Activated T-cell treated with anti-CD3 and anti-CD28 coated beads for 24 hours (primary cell): ENCODE measurements around the gene CXCR3.
"Not testable (repeated sequence)": the region's sequence is repeated elsewhere in the genome, so short reads cannot be mapped to it uniquely, and the experiment has no call there.

Source experiments
- DNase-seq: peaks from one replicate; pipeline ENCODE4 v3.0.0-alpha.2; 2020; ENCODE audit warnings: low read depth

The CXCR3 gene

DNA sequence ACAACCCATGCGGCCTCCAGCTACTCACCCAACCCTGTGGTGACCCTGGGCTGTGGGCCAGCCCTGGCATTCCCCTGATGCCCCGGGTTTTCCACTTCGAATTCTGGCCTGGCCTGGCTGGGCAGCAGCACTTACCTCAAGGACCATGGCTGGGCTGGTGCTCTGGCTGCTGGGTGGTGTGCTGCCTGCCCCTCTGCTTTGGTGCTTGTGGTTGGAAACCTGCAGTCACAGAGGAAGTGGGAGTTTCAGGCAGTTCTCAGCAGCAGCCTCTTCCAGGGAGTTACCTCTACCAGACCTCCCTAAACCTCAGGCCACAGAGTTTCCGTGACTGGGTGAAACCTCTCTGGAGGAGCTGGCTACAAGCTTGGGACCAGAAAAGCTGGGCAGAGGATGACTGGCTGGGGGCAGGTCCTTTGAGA, at the start of gene CXCR3:
Gene CXCR3 (minus strand): TSS at position 209 of the 419 bp plus-strand sequence. CDS start 62 bp downstream, at position 147.
- peak; percentile 67 for DNase-seq

DNA sequence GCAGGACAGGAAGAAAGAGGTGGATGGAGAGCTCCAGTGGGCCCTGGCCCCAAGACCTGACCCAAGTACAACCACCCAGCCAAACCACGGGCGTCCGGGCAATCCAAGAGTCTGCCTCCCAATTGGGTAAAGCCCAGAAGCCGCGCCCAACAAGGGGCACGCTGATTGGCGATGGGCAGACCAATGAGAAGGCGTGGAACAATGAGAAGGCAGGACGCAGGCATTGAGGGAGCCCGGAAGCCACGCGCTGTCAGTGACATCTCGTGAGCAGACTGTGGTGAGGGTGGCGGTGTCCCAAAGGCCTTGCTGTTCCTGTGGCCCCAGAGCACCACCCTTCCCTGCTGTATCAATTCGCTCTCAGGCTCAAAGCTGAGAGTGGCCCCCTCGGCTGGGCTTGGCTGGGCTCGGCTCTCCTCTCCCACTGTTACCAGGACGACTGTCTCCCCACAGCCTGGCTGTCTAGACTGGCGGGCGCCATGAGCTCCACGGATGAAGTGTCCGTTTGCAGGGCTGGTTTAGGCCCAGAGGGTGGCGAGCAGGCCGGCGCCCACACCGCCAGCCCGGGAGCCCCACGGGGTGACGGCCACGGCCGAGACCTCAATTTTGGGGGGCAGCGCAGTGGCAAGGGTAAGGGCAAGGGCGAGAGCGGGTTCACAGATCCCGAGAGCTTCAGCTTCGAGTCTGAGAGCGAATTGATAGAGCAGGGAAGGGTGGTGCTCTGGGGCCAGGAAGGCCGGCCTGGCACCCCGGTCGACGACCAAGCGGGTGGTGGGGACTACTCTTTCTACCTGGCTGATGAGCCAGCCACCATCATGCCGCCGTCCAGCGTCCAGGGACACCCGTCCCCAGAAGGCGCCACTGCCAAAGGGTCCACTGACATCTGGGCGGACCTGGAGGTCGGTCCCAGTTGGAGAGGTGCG, 49.3 kb upstream of the CXCR3 start, which contains the start of gene LOC101059915:
Gene LOC101059915 (plus strand): TSS at position 219 of the 920 bp plus-strand sequence.
- DNase-seq: no peak

DNA sequence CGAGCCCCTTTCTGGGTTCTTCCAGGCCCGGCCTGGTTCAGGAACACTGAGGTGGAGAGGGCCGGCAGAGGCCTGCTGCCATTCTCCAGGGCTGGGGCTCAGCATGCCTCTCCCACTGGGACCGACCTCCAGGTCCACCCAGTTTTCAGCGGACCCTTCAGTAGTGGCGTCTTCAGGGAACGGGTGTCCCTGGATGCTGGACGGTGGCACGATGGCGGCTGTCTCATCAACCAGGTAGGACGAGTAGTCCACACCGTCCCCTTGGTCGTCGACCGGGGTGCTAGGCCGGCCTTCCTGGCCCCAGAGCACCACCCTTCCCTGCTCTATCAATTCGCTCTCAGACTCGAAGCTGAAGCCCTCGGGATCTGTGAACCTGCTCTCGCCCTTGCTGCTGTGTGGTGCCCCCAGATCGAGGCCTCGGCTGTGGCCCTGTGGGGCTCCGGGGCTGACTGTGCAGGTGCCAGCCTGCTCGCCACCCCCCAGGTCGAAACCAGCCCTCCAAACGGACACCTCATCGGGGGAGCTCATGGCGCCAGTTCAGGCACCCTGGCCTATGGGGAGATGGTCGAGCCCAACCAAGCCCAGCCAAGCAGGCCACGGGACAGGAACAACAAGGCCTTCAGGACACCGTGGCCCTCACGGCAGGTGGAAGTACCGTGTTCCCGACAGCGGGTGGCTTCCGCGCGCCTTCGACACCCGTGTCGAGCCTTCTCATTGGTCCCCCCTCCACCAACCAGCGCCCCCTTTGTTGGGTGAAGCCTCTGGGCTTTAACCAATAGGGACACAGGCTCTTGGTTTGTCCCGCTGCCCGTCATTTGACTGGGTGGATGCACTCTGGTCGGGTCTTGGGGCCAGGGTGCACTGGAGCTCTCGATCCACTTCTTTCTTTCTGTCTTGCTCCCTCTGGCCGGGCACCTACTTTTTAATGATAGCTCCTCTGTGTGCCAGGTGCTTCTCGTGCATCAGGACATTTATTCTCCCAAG, 48.2 kb upstream of the CXCR3 start:
- no peak for DNase-seq

DNA sequence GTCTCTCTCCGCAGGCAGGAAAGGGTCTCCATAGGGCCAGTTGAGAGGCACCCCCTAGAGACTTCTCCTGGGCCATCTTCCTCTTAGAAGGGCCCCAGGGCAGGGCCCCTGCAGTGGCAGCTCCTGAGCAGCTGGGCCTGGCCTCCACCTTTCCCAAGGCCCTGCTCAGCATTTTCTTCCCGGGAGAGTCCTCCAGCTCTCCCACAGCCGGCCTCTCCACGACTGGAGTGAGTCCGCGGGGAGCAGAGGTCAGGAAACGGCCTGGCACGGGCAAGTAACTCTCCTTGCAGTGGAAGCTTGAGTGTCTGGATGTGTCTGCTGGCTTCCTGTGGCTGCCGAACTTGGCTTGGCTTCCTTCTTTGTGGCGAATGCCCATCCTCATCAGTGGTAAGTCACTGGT, 47.4 kb upstream of the CXCR3 start:
- DNase-seq: no peak

DNA sequence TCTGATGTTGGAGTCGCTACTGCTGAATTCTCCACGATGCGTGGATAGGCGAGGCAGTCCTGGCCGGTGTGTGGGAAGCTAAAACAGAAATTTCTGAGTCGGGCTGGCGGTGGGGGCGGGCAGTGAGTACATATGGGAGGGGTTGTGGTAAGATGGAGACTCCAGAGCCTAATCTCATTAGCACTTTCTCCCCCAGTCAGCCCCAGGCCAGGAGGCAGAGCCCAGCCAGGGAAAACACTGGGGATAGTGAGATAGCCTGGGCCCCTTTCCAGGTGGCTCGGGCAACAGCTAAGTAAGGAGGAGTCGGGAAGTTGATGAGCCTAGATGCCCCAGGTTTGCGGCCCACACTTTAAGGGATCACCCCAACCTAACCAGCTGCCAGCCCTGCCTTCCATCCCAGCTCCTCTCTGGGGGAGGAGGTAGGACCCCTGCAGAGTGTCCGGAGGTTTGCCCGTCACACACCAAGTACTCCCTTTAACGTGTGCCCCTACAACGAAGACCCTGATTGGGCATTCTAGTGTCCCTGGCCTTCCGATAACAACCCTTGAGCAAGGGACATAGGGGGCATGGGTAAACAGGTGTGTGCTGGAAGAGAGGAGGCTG, 46.7 kb upstream of the CXCR3 start:
- DNase-seq: no peak

DNA sequence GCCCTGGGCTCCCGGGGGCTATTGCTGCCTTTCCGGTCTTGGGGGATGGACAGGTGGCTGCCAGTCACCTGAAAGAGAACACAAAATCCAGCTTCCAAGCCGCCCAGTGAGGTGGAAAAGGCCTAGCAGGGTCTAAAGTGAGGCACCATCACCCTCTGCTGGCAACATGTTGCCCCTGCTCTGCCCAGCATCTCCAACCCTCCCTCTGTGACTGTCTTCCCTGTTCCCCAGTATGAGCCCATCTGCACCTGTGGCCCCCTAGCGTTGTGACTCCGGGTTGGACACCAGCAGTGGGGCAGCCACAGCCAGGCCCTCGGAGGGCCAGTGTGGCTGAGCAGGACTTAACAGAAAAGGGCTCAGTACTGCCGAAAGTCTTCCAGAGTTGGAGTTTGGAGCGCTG, 45.9 kb upstream of the CXCR3 start:
- DNase-seq: not testable (repeated sequence)

DNA sequence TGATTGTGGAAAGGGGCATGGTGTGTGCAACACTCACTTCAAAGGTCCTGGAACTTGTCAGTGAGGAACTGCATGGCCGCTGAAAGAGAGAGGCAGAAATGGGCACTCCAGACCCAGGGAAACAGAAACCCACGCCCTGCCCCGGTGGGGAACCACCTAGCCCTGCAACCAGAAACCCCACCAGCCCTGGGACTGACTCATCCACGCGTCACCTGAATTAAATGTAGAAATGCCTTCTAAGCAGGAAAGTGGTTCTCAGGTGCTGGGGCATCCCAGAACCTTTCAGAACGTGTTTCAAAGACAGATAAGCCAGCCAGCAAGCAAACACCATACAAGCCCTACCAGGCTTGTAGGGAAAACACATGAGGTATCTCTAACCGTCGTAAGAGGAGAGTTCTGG, 44.9 kb upstream of the CXCR3 start:
- peak; percentile 52 for DNase-seq

DNA sequence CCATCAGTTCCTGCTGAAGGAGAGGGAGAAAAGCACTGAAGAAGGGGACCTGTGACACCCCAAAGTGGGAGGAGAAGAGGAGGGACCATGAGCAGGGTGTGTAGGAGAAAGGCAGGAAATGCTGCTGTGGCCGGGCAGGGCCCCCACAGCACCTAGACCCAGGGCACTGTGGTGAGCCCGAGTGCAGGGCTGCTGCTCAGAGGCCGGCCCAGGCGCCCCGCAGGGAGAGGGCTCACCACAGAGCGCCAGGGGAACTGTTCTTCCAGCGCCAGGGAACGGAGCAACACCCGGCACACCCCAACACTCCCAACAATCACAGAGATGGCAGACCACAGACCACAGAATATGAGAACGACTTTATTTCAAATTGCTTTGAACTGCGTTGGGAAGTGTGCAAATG, 44.3 kb upstream of the CXCR3 start:
- not testable (repeated sequence) for DNase-seq

DNA sequence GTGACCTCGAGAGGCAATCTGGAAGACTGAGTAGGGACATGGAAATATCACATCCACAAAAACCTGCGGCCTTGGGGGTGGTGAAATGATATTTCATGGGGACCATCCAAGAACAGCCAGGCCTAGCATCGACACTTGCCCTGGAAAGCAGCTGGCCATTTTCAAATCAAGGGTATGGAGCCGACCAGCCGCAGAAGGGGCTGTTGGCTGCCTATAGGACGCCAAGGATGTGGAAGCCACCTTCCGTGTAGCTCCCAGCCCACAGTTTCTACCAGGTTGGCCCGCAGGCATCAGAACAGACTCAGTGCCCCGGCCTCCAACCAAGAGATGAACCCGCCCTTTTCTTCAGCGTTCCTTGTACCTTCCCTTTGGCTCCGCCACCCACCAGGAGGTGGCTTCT, 43.6 kb upstream of the CXCR3 start:
- DNase-seq: no peak

DNA sequence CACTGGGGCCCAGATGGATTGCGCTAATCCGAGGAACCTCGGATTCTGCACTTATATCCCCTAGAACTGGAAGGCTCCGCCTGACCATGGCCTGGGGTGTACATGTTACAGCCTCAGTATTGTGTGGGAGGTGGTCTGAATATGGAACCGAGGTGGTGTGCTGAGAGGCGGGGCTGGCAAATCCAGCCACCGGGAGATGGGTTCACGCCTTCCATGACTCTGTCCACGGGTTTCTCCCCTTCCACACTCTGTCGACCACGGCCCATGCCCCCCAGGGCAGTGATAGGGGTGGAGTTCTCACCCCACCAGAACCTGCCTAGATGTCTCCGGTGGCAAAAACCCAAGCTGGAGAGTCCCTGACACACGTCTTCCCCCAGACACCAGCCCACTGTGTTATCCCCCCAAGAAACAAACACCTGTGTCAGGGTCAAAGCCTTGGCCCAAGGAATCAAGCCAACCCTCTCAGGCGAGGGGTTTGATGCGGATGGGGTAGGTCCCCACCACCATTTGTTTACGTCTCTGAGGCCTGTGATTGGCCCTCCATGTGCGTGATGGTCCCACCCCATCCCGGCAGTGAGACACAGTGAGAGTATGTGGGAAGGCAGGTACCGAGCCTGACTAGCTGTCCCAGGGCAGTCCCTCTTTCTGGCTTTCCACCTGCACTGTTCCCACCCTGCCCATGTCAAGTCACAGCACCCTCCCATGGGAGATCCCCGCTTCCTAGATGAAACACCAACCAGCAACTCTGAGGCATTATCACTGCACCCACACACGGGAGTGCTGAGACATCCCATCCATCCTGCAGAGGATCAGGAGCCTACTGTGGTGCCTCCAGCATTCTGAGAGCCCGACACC, 42.5 kb upstream of the CXCR3 start:
- DNase-seq: no peak

DNA sequence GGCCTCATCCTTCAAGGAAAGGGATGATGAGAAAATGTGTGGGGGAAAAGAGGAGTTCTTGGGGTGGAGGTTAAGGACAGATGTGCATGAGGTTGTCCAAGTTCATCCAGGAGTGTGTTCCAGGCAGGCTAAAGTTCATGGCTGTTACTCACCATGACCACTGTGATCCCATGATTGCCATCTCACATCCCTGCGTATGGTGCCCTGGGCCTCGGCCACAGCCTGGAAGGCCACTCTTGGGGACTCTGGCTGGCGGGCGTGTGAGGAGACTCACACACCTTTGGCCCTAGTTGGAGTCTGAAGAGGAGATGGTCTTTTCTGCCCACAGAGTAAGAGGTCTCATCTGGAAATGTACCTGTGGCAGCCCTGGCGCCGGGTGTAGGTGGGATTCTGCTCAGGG, 41.6 kb upstream of the CXCR3 start:
- no peak for DNase-seq

DNA sequence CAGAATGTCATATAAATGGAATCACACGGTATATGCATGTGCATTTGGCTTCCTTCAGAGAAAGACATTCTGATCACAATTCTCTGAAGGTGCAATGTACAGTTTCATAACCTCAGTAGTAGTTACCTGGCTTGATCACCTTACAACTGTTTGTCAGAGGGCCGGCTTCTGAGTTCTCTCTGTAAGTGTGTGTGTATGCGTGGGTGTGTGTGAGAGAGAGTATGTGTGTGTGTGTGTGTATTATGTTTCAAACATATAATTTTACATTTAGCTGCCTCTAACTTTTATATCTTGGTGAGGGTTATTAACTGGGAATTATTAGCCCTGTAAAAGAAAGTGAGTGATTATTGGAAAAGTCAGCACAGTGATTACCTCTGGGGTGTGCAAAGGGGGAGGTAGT, 41.0 kb upstream of the CXCR3 start:
- no peak for DNase-seq

DNA sequence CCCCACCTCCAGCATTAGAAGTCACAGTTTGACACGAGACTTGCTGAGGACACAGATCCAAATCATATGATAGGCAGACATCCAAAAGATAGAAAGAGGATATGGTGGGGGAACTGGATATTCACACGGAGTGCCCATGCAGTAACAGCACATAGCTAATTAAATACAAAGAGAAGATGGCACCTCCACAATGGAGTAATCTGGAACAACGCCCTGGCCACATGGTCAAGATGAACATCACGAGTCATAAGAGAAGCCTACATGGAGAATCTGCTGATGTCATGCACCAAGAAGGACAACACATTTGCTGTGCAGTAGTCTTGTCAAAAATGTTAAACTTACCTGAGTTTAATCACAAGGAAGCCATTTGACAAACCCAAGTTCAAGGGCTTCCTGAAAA, 39.0 kb upstream of the CXCR3 start:
- DNase-seq: no peak

DNA sequence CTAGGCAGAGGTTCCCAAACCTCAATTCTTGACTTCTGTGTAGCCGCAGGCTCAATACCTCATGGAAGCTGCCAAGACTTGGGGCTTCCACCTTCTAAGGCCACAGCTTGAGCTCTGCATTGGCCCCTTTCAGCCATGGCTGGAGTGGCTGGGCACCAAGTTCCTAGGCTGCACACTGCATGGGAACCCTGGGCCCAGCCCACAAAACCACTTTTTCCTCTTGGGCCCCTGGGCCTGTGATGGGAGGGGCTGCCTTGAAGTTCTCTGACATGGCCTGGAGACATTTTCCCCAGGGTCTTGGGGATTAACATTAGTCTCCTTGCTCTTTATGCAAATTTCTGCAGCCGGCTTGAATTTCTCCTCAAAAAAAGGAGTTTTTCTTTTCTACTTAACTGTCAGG, 35.0 kb upstream of the CXCR3 start:
- DNase-seq: no peak

DNA sequence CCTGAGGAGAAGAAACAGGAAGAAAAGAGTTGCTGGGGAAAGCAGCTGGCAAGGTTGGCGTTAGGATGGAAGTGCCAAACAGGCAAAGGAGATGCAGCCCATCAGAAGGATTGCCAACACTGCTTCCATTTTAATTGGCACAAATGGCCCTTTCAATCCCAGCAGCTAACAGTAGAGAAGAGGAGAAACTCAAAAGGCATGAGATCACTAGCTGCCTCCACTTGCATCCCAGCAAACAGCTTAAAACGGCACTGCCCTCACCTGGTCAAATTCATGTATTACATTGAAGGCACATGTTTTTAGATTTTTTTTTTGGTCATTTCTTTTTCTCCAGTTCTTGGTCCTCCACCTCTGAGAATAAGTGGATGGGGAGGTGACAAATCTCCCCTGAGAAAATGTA, 34.1 kb upstream of the CXCR3 start:
- DNase-seq: peak; percentile 45

DNA sequence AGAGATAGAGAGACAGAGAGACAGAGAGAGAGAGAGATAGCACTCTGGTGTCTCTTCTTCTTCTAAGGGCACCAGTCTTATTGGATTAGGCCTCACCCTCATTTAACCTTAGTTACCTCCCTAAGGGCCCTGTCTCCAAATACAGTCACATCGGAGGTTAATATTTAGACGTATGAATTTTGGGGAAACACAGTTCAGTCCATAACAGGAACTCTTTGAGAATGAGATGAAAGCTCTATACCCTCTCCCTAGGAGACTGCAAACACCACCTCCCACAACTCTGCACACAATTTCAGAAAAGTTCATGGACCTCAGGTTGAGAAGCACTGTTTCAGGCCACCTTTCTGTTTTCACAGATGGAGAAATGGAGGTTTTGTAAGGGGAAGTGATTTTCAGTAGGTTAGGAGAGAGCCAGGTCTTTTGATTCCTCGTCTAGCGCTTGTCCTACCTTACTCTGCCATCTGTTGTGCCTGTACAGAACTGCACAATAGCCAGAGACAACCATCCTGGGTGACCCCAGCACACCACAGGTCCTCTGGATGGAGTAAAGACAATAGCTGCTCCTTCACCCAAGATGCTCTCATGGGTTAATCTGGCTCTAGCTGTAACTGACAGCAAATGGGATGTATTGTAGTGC, 32.1 kb upstream of the CXCR3 start:
- DNase-seq: no peak

DNA sequence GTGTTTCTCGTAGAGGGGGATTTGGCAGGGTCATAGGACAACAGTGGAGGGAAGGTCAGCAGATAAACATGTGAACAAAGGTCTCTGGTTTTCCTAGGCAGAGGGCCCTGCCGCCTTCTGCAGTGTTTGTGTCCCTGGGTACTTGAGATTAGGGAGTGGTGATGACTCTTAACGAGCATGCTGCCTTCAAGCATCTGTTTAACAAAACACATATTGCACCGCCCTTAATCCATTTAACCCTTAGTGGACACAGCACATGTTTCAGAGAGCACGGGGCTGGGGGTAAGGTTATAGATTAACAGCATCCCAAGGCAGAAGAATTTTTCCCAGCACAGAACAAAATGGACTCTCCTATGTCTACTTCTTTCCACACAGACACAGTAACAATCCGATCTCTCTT, 26.1 kb upstream of the CXCR3 start:
- DNase-seq: not testable (repeated sequence)

DNA sequence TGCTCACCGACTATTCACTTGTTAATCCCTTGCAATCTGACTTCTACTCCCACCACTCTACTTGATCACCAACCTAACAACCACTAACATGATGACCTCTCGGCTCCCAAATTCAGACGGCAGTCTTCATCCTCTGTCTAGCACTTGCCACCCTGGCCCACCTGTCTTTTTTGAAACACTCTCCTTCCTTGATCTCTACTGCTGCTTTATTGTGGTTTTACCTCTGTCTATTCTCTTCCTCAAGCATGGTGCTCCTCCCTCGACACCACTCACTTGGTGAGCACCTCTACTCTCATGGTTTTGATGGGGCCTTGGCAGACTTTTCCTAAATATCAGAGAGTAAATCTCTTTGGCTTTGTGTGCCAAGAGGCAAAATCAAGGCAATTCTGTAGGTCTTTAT, 21.7 kb upstream of the CXCR3 start:
- no peak for DNase-seq

DNA sequence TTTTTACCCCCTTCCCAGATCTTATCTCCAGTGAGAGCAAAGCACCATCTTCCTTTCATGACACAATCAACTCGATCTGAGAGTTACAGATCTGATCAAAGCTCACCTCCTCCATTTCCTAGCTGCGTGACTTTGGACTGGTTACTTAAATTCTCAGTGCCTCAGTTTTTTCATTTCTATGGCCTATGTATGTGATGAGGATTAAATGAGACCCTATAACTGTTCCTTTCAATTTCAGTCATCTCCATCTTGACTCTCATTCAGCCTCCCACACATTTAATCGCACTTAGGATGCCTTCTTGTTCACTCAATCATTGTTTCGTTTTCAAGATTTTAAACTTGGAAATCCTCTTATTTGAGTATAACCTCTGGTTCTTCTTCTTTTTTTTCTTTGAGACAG, 20.1 kb upstream of the CXCR3 start:
- DNase-seq: no peak

DNA sequence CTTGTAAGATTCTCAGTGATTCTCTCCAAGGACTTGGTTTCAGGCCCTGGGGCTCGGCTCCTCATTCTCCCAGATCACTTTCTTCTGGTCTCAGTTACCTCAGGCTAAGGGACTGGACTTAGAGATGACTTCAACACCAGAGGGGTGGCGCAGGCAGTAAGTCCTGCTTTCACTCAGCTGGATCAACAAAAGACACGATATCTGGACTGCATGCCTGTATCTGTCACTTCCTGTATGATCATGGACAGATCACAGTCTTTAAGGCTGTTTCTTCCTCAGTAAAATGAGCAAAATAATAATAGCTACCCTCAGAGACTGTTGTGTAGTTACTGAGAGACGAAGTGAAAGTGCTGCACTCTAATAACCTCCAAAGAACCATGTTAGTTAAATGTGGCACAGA, 19.5 kb upstream of the CXCR3 start:
- no peak for DNase-seq

DNA sequence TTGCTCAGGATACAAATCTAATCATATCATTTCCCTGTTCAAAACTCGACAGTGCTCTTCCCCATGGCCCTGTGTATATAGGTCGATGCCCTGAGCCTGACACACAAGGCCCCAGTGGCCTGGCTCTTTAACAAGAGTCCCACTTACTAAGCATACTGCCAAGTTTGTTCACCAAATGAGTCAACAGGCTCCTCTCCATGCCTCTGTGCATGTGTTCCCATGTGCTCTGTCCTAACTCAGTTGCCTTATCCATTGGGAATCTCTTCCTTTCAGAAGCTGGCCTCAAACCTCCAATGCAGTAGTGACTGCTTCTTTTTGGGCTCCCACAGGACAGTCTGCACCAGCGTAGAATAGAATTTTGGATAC, 18.9 kb upstream of the CXCR3 start:
- no peak for DNase-seq
